Left kidney (tissue), 2 donors: Measurements from ENCODE around the gene AKAP7. TPM values are rescaled to one million over a fixed set of nuclear protein-coding genes. Genes with fewer than 3 reads are reported as not detected.

ENCODE experiments used
- DNase-seq: peaks from one replicate; pipeline ENCODE4 v3.0.0-alpha.2; 2013
- polyA plus RNA-seq: library from polyadenylated mRNA; unstranded; fragments of 120-200 nt; gene quantifications from one replicate; pipeline ENCODE4 v1.2.1, GENCODE V29; 2013; ENCODE audit not compliant: insufficient read length

AKAP7 gene
- polyA plus RNA-seq, 1 donor, result 18.5 TPM

DNA sequence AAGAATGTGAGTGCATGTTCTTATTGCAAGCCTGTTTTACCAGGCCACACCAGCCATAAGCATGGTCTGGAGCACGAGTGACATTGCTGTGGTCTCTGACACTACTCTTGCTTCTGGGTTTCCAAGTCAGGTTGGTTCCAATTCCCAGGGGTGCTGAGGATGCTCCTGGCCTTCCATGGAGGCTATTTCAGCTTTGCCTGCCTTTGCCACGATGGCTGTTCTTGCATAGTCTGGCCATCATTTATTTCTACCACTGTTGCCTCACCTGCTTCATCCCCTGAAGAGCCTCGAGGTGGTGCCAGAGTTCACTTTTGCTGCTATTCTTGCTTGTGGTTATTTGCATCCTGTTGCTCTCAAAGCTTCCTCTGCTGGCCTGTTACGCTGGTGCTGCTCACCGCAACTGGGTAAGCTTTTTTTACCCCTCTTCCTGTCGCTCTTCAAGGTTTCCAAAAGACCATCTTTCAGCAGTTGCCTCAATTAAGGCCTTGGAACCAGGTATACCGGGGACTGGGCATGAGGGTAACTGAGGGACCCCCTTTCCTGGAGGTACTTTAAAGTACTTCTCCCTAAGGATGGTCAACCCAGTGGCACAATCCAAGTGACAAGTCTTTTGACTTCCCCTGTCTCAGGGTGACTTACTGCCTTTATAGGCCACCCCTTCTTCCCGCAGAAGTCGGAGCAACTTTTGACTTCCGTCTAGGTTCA, 64.5 kb downstream of the AKAP7 start:
- DNase-seq, result no peak

DNA sequence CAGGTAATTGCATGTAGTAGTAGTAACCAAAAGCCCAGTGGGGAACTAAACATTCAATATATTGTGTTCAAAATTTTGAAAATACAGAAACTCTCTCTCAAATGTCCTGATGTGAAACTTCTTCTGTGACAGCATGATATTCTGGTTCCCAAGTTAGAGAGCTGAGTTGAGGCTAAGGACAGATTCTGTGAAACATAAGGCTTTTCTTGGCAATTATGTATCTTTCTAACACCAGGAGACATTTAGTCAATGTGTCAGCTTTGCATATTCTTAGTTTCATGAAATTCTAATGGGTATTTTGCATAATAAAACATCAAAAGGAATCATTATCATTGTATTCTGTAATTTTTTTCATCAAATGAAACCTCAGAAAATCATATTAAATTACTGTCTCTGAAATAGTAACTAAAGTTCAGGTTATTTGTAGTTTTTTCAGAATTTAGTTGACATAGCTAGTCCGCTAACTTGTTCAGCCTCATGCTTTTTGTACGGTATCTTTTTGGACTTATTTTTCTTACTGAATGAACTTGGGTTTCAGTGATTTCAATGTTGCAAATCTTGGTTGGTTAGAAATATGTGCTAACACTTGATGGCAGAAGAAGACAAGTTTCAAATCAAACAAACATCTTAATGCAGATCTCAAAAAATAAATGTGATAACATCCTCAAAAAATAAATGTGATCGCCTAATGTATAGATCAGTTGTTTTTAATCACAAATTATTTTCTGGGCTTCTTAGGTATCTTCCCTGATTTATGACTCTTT, 70.4 kb downstream of the AKAP7 start:
- DNase-seq, result no peak

DNA sequence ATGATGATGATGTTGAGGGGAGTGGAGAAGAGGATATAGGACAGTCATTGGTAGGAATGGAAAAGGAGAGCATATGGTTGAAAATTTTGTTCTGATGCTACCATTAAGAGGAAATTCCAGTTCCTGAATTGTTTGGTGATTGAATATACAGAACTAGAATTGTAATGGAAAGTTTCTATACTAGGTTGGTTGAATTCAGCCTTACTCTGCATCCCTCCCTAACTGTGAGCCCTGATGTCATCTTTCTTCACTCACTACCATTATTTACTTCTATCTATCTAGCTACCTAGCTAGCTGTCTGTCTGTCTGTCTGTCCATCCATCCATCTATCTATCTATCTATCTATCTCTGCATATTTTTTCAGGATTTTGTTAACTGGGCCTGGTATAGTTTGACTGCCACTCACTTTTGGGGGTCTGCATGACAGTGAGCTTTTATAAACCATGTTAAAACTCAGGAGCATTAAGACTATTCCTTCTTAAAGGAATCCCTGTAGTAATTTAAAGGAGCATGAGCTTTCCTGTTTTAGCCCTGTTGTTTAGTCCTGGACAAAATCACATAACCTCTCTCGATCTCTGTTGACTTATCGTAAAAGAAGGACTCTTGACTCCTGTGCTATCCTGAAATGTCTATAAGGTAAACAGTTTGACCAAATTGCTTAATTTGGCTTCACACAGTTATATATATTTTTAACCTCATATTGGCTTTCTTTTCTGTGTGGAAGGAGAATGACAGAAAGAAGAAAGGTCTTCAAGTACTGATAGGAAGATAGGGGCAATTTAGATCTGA, 71.4 kb downstream of the AKAP7 start:
- no peak for DNase-seq

DNA sequence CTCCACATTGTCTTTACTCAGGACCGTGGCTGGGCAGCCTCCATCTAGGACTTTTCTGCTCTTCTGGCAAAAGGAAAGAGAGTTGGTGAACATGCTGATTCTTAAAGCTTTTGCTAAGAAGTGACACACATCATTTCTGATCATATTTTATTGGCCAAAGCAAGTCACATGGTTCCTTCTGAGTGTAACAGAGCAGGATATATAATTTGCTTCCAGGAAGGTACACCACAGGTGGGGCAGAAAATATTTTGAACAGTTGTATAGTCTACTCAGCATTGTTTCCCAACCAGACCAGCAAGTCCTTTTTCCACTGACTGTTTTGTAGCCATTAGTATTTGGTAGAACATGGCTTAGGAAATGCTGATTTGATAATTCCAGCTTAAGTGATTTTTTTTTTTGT, 73.5 kb downstream of the AKAP7 start:
- DNase-seq, result no peak

DNA sequence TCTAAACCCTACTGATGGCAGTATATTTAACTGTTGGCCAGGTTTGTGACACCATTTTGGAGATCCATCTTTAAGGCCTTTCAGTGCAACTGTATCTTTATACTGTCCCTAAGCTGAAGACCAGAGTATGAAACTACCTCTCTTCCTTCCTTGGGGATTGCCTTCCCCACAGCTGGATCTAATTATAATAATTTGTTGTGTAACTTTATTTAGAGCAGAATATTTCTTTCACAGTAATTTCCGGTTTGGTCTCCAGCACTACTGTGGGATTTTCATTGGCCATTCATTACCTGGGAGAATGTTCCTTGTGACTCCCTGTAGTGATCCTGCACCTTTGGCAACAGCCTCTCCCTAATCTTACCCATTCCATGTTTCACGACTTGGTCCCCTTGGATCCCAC, 75.2 kb downstream of the AKAP7 start:
- DNase-seq, result no peak

DNA sequence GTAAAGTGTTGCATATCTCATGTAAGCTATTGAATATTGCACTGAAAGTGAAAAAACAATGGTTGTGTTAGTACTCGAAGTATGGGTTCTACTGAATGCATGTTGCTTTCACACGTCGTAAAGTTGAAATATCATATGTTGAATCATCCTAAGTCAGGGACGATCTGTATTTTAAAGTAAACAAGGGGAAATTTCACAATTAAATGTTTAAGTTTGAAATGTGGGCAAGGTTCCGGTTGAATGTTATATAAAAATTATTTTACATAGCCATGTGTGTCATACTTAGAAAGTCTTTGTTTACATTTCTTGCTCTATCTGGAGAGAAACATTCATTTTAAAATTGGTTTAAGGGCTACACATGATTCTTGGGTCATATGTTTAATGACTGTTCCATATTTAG, 76.8 kb downstream of the AKAP7 start:
- DNase-seq, result no peak

DNA sequence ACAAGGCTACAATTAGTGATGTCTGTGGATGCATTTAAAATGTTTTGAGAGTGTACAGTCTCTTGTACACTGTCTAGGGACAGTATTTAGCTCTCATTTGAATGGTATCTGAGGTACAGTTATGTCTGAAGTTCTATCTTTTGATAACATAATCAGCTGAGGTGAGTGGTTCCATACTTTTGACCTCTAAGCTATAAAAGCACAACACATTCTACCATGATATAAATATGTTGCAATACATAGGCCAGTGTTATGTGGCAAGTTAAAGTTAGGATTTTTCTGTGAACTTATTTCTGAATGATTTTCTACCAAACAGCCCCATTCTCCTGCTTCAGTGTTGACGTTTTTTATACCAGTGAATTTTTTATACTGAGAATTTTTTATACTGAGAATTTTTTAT, 77.6 kb downstream of the AKAP7 start:
- no peak for DNase-seq

DNA sequence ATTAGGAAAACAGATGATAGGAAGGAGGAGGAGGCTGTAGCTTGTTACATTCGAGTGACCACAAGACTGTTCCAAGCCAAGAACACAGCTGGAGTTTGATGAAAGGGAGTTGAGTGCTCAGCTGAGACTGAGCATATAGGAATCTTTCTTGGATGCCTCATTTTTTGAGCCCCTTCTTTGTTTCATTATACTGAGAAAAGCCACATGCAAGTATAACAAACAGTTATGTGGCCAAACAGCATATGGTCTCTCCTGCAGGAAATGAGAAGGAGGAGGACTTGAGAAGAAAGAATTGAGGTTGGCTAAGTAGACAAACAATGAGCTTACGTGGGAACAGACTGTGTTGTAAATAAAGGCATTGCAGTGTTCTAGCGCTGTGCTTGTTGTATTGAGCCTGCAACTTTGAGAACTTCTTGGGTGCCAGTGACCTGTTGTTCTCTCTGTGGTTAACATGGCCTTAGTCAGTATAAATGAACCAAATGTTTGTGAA, 78.3 kb downstream of the AKAP7 start:
- peak; percentile 3 for DNase-seq

DNA sequence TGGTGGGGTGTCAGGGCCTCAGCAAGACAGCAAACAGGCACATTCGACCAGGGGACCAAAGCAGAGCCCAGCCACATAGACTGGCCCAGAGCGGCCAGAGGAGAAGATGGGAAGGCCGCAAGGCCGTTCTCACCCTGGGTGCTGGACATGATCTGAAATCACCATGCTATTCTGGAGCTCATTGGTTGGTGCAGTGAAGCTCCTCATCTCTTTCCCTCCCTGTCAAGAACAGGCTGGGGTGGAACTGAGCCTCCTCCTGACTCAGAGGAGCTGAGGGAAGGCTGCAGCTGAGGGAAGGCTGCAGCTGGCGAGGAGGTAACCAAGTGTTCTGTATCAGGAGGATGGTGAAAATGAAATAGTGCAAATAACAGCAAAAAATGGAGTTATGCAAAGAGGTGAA, 80.0 kb downstream of the AKAP7 start:
- no peak for DNase-seq

DNA sequence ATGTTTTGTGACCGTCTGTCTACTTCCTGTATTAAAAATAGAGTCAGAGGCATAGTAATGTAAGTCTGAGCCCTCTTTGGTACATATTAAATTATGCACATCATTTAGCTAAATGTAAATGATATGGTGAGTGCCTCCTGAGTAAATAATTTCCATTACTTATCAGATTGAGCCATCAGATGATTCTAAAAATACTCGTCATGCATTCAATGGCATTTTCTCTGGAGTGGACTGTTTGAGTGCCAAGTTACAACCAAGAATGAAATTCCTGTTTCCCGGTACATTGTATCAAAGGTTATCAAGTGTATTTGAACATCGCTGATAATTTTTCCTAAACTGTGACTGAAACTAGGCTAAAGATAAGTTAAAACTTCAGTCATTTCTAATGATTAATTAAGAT, 81.0 kb downstream of the AKAP7 start:
- no peak for DNase-seq

DNA sequence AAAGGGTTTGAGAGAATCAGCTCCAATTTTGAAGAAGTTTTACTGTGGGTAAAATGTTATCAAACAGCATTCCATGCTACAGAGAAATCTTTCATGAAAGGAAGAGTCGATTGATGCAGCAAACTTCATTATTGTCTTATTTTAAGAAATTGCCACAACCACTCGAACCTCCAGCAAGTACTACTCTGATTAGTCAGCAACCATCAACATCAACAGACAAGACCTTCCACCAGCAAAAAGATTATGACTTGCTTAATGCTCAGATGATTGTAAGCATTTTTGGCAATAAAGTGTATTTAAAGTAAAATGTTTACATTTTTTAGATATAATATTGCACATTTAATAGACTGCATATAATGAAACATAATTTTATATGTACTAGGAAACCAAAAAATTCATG, 87.5 kb downstream of the AKAP7 start:
- no peak for DNase-seq

DNA sequence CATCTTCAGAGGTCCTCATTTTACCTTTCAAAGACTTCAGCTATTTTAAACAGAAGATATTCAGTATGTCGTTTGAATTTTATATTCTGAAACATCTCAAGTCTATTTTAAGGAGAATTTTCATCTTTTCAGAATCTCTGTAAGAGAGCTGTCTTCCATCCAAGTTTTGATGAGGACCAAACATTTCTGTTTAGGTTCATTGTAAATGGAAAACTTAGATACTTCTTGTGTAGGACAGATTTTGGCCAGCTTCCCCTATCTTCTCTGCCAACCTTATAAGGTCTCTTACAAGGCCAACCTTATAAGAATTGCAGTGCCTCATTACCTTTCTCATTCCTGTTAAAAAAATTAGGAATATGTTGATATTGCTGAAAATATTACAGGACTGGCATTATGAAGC, 88.1 kb downstream of the AKAP7 start:
- DNase-seq, result no peak

DNA sequence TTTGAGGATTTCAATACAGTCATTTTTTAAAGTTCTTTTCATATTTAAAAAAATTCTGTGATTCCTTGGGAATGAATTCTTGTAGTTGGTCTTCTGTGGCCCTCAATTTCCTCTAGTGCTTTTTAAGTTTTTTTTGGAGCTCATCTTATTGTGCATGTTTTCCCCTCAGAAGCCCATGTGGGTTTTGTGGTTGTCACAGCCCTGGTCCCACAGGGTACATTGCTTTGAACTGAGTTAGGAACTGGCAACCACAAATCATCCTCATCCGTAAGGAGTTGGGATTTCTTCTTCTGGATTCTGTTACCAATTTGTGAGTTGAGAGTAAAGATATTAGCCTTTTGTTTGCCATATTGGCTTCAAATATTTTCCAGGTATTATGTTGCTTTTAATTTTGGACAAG, 89.9 kb downstream of the AKAP7 start:
- no peak for DNase-seq

DNA sequence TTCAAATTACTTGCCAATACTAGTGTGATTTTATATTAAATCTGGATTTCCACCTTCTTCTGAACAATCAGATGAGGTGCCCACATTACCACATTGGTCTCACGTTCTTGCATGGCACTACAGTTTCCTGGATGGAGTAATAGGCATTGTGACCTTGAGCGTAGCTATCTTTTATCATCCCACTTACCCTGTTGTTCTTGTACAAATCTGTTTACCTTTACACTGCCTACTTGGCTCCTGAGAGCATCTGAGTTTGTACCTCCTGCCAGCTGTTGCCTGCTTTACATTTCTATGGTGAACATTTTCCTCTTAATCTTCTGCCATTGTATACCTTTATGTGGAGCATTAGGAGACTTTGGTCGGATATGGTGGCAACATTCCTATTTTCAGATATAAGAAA, 90.7 kb downstream of the AKAP7 start:
- no peak for DNase-seq

DNA sequence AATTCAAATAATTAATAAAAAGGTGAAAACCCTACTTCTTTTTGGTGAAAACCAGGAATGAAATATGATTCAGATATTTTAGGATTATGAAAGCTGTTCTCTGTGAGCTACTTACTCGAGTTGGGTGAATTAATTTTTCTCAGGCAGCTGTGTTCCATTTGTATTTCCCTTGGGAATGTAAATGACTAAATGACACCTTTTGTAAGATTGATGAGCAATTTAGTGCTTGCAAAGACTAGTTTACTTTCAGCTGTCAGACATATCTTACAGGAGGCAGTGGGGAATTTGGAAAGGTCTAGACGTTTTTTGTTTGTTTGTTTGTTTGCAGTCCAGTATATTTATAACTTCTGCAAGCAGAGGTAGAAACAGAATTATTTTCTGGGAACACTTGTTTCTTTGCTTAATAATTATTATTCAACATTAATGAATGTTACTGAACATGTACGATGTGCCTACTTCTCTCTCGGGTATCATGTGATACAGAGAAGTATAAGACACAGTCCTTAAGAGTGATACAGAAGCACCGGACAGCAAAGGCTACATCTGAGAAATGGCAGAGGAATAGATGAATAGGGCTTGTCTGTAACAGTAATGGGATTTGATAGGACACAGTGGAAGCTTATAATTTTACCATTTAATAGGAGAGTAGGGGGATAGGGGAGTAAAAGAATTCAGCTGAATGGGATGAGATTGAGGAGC, 91.3 kb downstream of the AKAP7 start:
- DNase-seq, result no peak

DNA sequence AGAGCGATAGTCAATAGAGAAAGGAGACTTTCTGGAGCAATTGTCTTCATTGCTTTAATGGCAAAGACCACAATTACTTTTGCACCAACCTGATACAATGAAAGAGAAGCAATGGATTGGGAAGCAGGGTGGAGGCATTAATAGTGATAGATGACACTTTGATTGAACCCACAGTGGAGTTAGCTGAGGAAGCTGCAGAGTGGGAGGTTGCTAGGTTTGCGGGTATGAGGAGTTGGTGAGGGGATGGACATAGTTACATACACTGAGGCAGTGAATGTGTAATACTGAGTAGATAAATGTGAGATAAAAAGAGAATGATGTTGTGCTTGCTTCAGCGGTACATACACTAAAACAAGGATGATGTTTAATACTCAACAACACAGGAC, 91.9 kb downstream of the AKAP7 start:
- no peak for DNase-seq

DNA sequence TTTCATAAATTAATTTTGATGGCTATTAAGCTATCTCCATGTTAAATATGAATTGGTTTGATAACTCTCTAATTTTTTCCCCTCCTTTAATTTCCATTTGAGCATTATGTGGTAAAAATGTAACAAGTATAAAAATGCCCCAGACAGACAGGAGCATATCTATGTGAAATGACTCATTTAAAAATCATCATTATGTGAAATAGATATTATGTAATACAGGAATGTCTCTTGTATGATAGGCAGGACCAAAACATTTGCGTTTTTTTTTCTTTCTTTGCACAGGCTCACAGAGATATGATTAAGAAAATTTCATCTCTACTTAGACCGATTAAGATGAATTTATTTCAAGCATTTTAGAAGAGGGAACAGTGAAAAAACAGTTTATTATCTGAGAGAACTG, 95.8 kb downstream of the AKAP7 start:
- no peak for DNase-seq

DNA sequence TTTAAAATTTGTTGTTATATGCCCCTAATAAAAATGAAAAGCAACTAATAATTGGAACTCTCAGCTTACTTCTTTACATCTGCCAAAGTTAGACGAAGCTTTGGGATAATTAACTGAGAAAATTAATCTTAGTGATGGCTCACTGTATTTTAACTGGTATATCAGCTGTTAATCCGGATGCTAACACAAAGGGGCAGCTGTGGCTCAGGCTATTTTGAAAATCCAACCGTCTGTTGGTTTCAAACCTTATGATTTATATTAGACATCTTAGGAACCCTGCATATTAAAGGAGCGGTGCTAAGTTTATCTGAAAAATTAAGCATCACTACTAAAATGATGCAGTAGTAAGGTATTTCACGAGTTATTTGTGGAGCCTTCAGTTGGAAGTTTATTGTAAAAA, 96.6 kb downstream of the AKAP7 start:
- no peak for DNase-seq

DNA sequence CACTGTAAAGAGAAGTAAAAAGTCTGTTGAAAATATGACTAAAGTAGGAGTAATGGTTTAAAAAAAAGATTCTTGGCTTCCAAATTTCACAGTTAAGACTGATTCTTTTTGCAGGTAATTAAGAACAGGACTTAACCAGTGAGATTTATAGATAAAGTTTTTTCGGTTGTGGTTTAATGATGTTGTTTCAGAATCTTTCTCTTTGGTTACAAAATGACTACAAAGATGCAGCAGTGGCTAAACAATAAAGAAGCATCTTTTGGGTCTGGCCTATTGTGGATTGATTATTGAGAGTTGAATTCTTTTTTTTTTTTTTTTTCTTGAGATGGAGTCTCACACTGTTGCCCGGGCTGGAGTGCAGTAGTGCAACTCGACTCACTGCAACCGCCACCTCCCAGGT, 109.7 kb downstream of the AKAP7 start:
- no peak for DNase-seq

DNA sequence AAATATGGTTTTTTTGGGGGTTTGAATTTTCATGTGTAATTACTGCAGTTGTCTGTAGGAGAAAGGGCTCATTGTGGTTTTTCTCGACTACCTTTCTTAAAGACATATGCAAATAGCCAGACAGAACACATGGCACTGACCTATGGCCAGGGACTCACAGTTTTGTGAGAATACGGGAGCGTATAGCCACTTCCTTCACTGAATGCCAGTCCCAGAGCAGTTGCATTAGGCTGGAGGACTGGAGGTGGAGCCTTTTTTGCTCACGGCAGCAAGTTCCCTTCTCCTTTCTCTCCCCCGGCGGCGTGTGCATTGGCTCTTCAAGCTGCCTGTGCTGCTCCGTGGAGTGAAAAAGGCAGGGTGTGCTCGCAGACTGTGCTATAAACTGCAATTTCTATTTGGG, 114.9 kb downstream of the AKAP7 start:
- DNase-seq, result peak; percentile 55

DNA sequence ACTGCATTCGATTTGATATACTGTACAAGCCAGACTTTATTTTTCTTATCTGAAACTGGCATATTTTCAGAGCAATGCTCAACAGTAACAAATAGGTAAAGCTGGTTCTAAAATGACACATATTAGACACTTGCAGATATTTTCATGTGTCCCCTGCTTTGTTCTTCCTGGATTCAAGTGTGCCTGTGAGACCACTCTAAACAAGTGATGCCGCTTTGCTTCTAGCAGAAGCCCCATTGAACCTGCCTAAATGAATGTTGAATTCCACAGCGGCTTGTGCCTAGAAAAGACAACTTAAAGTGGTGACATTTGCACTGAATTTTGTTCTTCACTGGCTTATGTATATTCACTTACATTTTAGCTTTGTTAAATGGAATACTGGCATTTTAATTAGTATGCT, 115.7 kb downstream of the AKAP7 start:
- no peak for DNase-seq

DNA sequence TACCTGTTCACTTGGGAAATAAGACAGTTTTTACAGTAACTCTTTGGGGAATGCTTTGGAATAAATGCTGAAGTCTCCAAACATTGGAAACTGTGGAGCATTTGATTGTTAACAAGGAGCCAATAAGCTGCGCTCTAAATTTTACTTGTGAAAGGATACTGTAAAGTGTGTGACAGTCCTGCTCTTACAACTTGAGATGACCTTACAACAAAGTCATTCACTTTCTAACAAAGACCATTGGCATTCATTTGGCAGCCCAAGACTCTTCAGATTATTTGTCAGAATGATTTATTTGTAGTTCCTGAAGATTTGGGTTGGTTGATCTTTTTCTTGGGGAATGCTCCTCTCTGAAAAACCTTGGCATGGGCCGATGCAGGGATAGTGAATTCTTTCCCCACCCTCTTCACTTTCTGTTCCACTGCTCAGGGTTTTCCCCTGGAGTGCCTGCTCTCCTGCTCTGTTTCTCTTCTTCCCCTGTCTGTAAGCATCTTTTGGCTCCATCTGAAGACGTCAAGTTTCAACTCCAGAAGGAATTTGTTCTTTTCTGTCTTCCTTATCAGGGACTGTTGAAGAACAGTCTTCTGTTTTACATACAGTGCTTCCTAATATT, 116.4 kb downstream of the AKAP7 start:
- no peak for DNase-seq
